ENCODE data around the gene TRAPPC1.

- TF ChIP-seq EZH2 (IDR thresholded peaks at IDR 0.05), result no peak
- TF ChIP-seq POLR2AphosphoS5 (IDR thresholded peaks at IDR 0.05; ENCODE audit: borderline replicate concordance, low read depth, low read length), result no peak
- no peak for TF ChIP-seq FOXP2 (optimal IDR thresholded peaks at IDR 0.05; ENCODE audit: control extremely low read depth, extremely low read length, insufficient read depth)
These were observed 38.4 kb downstream of the TRAPPC1 start for GRCh38 chr17:7893187-7893880.
